GM19372 (cell line): ENCODE measurements around the gene P3H2.
"Not testable (repeated sequence)": the region's sequence is repeated elsewhere in the genome, so short reads cannot be mapped to it uniquely, and the experiment has no call there.

Experiments used
- ATAC-seq: cut with Tn5 transposase; IDR thresholded peaks from one replicate; pipeline ENCODE4 v1.9.1; 2021; ENCODE audit warnings: mild to moderate bottlenecking, low read depth, moderate library complexity; ENCODE audit not compliant: unreplicated experiment

The P3H2 gene

DNA sequence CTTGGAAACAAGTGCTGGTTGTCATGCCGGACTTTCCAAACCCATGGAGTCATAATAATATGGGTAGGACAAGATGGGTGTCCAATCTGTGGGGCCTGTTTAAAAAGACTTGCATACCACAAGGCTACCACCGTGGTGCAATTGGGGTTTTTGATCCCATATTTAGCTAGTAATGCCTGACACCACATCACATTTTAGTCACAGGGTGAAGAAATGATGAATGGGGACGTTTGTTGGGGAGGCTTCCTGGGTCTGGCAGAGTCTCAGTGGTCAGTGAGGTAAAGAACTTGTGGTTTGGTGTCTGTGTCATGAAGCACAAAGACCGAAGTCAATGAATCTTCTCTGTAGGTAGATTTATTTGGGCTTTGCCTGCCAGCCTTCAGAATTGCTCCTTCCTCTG is 31.0 kb downstream of the P3H2 start:
- no peak for ATAC-seq

DNA sequence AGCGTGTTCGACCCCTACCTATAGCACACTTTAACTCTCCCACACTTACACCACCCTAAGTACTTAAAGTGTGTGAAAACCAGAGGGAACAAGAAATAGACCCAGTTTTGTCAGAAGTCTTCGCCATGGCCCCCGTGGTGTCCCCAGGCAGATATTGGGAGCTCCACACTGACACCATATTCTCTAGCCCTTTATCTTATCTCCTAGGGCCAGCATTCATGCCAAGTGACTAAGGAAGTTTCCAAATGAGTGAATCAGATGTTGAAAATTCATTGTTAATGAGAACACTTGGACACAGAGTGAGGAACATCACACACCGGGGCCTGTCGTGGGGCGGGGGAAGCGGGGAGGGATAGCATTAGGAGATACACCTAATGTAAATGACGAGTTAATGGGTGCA is 31.8 kb downstream of the P3H2 start:
- ATAC-seq: no peak

DNA sequence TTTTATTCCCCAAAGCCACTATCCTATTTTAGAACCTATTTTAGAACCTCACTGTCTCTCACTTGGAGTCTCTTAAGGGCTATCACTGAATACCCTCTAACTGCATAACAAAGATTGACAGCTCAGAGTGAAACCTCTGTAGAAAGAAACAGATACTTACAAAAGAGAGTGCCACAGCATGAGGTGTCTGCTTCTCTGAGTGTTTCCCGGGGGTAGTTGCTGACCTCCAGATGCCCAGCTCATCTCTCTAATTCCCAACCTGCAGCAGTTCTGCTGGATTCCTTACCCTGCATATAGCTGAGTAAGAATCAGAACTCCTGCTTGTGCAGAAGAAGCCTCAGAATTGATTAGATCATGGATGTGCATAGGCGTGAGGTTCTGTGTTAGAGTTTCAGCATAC is 34.5 kb downstream of the P3H2 start:
- ATAC-seq: no peak

DNA sequence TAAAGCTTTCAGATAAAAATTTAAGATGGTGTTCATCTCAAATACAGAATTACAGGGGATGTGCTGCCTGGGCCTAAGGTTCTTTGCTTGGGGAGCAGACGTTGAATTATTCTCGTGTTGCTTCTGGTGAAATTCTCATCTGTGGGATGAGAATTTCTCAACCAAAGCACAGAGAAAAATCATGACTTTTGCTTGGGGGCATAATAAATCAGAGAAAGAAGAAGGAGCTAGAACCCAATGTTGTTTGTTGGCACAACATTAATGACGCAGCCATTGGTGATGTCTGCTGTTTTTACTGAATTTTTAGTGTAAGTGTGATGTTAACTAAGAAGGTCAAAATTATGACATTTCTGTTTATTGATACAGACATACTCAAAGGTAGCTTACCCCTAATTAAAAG is 35.7 kb downstream of the P3H2 start:
- ATAC-seq: no peak

DNA sequence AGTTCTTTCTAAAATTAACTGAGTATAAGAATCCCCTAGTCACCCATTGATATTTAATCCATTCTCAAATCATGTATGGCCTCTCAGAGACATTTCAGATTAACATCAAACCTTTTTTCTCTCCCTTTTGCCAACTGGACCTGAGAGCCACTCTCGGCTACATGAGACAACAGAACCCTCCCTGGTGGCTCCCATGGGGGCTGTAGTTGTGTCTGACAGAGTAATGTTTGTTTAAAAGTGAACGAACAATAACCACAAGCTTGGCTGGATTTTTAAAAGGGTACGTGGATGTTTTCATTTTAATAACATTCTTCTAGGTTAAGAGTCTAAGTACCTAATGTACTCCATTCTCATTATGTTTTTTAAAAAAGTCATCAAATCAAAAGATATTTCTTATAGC is 37.1 kb downstream of the P3H2 start:
- ATAC-seq: no peak

DNA sequence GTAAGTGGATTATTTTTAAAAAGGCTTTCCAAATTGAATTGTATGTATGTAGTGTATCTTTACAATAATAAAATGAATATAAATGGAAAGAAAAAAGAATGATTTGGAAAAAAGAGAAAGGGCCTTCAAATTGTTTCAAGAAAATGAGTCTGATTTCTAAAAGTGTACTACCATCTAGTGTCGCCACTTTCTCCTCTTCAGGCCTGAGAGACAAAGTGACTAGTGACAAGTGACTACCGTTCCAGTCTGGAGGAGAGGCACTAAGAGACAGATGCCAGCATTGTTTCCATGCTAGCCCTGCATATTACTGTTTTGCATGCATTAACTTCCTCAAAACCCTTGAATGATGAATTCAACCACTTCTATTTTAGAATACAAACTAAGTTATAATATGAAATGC is 39.3 kb downstream of the P3H2 start:
- ATAC-seq: no peak

DNA sequence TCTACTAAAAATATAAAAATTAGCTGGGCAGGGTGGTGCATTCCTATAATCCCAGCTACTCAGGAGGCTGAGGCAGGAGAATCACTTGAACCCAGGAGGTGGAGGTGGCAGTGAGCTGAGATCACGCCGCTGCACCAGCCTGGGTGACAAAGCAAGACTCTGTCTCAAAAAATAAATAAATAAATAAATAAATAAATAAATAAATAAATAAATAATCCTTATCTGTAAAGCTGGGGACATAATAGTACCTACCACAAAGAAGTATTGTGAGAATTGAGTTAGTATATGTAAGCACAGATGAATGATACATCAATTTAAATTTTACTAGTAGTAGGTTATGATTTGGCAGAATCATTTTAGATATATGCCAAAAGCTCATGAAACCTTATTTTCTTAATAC is 41.5 kb downstream of the P3H2 start:
- not testable (repeated sequence) for ATAC-seq

DNA sequence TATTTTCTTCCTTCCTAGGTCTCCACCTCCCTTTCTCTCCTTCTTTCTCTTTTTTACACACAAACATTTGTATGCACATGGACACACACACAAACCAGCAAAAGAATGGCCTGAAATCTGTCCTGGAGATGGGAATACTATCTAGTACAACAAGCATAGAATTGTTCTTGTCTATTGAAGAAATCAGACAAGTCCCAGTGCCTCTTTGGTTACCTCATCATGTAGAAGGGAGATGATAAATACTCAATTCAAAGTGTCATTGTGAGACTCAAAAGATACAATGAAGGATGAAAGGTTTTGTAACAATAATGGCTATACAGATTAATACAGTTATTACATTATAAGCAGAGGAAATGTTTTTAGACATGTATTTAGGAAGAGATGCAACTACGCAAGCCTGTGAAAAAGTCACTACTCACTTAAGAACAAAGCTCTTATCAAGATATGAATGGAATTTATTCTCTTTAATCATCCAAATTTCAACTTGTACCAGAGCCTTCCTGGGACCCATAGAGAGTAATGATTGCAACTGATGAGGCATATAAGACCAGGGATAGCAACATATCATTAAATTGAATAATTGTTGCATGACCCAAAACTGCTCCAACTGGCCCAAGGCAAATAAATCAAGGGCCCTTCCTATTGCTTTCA is 43.2 kb downstream of the P3H2 start:
- ATAC-seq: no peak

DNA sequence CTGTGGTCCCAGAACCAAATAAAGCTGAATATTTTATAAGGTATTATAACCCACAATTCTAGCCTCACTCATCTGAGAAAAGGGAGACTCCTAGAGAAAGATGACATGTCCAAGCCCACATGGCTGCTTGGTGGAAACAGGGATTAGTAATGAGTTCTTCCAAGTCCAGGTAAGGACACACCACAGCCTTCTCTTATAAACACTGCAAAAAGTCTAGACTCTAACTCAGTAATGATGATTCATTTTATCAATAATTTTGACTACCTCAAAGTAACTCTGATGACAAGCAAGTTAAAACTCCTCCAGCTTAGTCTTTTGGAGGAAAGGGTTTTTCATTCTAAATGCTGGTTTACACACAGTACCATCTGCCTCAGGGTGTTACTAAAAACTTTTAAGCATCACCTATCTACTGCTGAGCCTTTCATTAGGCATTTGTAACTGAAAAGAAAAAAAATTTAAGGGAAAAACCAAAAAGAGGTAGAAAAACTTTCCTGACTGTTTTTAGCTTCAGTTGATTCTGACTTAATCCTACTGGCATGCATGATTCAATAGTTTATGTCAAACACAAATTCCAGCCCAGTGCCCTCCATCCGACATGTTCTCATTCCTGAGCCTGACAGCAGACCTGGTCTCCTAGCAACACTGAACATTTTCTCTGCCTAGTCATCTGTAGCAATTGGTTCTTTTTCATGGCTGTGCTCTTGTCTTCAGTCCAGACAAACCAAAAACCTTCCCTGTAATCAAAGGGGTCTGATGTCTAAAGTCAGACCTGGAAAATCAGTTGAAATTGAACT is 43.9 kb downstream of the P3H2 start:
- no peak for ATAC-seq

DNA sequence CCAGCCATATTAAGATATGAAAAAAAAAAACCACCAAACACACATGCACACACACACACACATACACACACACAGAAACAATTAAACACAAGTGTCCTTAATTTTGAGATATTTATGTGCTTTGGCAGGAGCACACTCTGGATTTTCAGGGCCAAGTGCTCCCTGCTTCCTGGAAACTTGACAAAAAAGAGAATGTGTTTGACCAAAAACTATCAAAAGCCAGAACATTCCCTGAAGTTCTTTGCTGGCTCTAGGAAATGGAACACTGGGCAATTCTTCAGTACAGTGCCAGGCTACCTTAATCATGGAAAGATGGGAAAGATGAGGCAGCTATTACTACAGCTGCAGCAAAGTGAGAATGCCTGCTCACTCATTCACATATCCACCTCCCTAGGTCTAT is 44.6 kb downstream of the P3H2 start:
- ATAC-seq: no peak

DNA sequence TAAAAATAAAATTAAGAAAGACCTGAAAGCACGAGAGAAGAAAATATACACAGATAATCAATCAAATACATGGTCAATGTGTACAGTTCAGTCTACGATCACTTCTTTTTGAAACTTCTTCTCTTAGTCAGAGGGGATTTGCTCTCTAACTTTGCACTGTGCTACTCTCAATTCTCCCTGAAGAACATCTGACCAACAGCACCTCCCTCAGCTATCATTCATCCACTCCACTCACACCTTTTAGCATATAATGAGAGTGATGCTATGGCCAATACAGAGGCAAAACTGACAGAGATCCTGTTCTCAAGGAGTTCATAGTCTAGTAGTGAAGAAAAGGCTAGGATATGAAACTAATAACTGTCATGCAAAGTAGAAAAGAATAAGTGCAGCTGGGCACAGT is 45.9 kb downstream of the P3H2 start:
- no peak for ATAC-seq

DNA sequence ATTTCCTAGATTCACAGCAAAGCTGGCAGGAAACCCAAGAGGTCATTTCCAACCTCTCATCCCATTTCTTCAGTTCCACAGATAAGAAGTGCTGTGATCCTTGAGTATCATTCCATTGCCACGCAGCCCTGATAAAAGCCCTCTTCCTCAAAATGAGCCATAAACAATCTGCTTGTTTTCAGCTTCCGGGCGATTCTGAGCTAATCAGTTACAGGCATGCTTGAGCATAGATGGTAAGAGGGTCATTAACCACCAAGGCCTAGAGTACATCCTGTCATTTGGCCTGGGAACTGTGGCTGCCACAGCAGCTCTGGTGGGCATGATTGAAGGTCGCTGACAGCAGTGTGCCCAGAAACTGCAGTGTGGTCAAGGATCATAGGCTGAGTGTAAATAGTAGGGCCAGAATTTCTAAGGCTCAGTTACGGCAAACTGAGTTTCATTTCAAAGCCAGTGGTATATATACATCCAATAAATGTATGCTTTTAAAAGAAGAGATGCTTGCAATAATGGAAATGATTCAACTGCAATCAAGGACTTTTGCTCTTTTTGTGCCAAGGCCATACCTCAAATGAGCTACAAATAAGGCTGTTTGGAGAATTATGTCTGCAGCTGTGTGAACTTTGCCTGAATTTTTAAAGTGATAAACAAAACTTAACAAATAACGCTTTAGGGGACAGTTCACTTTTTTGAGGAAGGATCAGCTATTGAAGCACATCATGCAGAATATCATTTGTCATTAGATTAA is 47.3 kb downstream of the P3H2 start:
- ATAC-seq: no peak

DNA sequence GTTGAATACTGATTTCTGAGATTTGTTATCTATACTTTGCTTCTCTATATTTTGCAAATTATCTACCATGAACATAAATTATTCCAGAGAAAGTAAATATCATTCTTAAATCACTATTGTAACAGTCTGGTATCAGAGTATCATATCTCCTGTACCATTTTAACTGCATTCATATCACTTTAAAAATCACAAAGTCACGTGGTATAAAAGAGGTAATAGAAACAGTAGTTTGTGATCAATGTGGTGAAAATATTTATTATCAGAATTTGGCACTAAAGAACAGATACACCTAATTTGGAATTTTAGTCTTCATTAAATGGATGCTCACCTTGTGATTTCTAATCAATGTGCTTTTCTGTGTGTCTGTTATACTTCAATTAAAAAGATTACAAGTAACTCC is 47.8 kb downstream of the P3H2 start:
- no peak for ATAC-seq

DNA sequence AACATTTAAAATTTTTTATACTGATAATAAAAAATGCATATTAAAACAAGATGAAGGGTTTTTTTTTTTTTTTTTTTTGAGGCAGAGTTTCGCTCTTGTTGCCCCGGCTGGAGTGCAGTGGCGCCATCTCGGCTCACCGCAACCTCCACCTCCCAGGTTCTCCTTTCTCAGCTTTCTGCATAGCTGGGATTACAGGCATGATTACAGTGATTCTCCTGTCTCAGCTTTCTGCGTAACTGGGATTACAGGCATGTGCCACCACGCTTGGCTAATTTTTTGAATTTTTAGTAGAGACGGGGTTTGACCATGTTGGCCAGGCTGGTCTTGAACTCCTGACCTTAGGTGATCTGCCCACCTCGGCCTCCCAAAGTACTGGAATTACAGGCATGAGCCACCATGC is 48.8 kb downstream of the P3H2 start:
- ATAC-seq: not testable (repeated sequence)

DNA sequence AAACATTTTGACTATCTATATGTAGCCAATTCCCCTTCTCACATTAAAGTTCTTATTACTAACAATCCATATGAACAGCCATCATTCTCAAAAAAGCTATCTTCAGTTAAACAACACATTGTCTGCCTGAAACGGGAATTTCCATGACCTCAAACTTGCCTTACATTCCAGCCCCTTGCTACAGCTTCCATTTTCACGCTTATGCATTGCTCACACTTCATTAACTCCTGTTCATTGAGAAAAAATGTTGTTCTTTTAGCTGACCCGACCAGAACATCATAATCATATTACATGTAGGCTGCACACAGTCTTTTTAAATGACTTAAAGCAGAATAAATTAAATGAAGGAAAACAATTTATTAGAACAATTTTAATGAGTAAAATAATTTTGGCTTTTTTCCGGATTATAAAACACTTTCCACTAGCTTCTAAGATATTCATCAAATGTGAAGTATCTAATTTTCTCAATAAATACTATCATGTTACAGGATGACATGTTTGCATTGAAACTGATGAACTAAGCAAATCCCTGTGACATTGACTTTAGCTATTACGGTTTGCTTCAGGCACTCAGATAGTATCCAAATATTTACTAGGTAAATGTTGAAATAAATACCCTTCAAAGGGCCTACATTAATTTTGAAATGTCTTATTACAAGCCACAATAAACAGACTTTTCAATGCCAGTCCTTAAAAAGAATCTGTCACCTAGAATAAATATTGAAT is 49.9 kb downstream of the P3H2 start:
- ATAC-seq: no peak

DNA sequence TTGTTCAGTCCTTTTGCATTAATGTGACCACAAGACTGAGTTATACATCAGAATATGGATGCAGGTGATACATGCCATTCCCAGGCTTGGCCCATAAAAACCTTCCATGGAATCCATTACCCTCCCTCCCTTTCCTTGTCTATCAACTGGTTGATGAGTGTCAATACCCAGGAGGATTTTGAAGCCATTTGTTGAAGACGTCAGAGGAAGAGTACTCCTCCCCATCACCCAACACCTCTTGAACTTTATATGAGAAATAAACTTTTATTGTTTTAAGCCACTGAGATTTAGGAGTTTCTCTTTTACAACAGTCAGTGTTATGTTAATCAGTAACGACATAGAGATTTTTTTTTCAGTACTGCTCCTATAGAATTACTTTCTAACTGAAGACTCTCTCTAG is 55.5 kb downstream of the P3H2 start:
- no peak for ATAC-seq

DNA sequence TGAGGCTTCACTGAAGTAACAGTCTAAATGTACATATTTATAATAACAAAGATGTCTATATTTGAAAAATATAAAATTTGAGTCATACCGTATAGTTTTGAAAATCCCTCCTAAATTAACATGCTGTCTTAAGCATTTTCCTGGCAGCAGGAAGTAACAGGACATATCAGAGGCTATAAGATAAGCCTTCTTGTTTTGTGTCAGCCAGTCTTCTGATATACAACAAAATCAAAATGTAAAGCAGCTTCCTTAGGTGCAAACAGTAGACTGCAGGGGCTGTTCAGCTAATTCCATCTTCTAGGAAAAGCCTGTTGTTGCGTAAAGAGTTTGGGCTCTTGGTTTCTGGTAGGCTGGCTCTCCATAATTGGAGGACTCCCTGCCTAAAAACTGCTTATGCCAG is 56.0 kb downstream of the P3H2 start:
- no peak for ATAC-seq

DNA sequence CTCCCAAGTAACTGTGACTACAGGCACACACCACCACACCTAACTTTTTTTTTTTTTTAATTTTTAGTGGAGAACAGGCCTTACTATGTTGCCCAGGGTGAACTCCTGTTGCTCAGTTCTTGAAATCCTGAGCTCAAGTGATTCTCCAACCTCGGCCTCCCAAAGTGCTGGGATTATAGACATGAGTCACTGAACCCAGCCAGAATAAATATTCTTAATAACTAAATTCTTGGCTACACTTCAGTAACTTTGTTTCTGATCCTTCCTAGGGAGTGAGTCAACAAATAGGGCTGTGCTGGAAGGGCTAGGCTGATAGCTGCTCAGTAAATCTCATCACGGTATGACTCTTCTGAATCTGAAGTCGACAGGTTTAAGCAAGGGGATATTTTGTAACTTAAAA is 56.6 kb downstream of the P3H2 start:
- no peak for ATAC-seq

DNA sequence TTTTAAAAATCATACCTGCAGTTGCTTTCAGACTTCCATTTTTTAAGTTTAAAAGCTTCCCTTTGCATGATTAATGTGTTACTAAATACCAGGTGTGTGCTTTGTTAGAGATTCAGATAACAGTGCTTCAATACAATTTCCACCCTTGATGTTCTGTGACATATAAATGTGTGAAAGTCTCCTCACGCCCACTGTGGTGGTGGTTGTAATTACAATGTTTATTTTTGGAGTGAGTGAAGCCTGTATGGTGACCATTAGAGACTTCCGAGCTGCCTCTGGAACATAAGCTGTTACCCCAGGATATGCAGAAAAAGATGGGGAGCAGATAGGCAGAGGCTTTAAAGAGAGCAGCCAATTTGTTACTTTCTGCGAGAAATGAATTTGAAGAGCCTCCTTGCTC is 57.2 kb downstream of the P3H2 start:
- no peak for ATAC-seq

DNA sequence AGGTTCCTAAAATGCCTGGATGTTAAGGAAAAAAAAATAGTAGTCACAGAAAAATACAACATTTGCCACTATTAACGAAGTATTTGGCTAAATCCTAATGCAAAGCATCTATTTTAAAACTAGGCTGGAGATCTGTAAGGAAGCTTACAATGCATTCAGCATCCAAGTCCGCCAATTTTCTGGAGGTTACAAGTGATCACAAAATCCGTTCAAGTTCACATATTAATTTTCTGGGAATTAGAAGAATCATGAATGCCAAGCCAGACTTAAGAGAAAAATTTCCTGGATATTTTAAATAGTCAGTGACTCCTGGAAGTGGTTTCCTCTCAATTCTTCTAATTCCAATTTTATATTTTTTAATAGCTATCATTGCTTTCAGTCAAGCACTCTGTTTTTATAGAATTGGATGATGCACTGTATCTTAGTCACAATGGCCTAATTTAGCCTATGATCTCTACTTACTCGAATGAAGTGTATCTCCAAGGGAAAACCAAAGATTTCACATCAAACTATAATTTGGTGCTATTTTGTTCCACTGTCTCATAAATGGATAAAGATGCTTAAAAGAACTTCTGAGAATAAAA is 60.4 kb downstream of the P3H2 start:
- no peak for ATAC-seq

DNA sequence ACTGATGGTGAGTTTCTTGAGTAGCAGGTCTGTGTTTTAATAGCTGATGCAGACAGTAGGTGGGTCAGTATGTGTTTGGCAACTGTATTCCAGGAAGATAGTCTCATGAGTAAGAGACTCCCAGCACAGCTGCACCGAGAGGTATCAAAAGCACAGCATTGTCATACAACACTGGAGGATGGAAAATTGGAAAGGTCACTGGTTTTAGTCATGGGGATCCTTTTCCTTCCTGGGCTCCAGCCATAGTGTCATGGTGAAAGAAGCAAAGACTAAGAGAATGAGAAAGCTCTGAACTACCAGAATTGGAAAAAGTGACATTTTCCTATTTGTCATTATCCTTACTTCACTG is 61.5 kb downstream of the P3H2 start:
- ATAC-seq: no peak
